Testis (tissue), 5 donors: ENCODE data around the gene PET100. TPM values are rescaled to one million over a fixed set of nuclear protein-coding genes. Genes with fewer than 3 reads are reported as not detected.

Source experiments
- DNase-seq: peaks from one replicate; pipeline ENCODE4 v3.0.0-alpha.2; 2019
- H3K27ac ChIP-seq, 2 donors: fragments of 200-600 bp; sonication (generic); one replicate each; pipeline ENCODE4 v1.5.1; 2019
- H3K27me3 ChIP-seq: fragments of 200-600 bp; sonication (generic); one replicate; pipeline ENCODE4 v1.5.1; 2019
- H3K36me3 ChIP-seq: fragments of 200-600 bp; sonication (generic); one replicate; pipeline ENCODE4 v1.5.1; 2017; ENCODE audit warnings: low read depth; ENCODE audit errors: missing control alignments
- H3K4me1 ChIP-seq: fragments of 200-600 bp; sonication (generic); one replicate; pipeline ENCODE4 v1.5.1; 2019
- H3K4me3 ChIP-seq, 2 donors: fragments of 200-600 bp; sonication (generic); one replicate each; pipeline ENCODE4 v1.5.1; 2017 to 2019
- H3K9me3 ChIP-seq: fragments of 200-600 bp; sonication (generic); one replicate; pipeline ENCODE4 v1.5.1; 2017
- CTCF ChIP-seq, 3 experiments: fragments of 450-650 bp in 2 of 3; fragments of 200-600 bp in 1 of 3; sonication (generic) in 1 of 3; IDR thresholded peaks; one replicate each; pipeline ENCODE4 v1.5.1; 2016 to 2019; ENCODE audit warnings: antibody characterized with exemption in 3 of 3, mild to moderate bottlenecking in 2 of 3, moderate library complexity in 1 of 3
- POLR2A ChIP-seq: fragments of 450-650 bp; IDR thresholded peaks from one replicate; pipeline ENCODE4 v1.6.1; 2017; ENCODE audit warnings: antibody characterized with exemption, mild to moderate bottlenecking, moderate library complexity
- WGBS, 2 donors: methylation state at CpG; one replicate each; pipeline ENCODE4 v1.1.5; 2018; 5-methylcytosine and 5-hydroxymethylcytosine counted together
- intact Hi-C: fragments of 100-400 bp; cut with DNase I; formaldehyde crosslinking; loops from one replicate; pipeline ENCODE4 v1.15.1; 2023; ENCODE audit warnings: low total_unique reads
- long read RNA-seq, 2 donors: transcript quantifications; one replicate each; lab custom pipeline, GENCODE V29; 2026
- polyA plus RNA-seq: library from polyadenylated mRNA; stranded (reverse); fragments of 350-450 nt; fragmentation: Illumina TruSeq; extraction: RNeasy Lipid Tissue Mini Kit (QIAGEN cat#74804); gene quantifications from one replicate; pipeline ENCODE4 v1.2.3, GENCODE V29; 2014; ENCODE audit warnings: low read depth, low replicate concordance; ENCODE audit not compliant: insufficient read depth
- total RNA-seq, 2 donors: library from RNA; depleted of rRNA; stranded (reverse); fragments of >200 nt; gene quantifications; one replicate each; pipeline ENCODE4 v1.2.3, GENCODE V29; 2016

The PET100 gene
- 10 to 100 TPM; 25.3 to 26.9 TPM for total RNA-seq
- polyA plus RNA-seq: 64.0 TPM
- long read RNA-seq, donor 1, transcript PET100-202 (4 exons, 719 nt): major isoform, 30 of 52 reads
- long read RNA-seq, donor 1, partial matches to known transcripts: 0 of 52 reads
- long read RNA-seq, donor 1, other reads (novel, unspliced or antisense): 19 of 52 reads
- long read RNA-seq, donor 2, transcript PET100-202 (4 exons, 719 nt): major isoform, 24 of 36 reads
- long read RNA-seq, donor 2, partial matches to known transcripts: 0 of 36 reads
- long read RNA-seq, donor 2, other reads (novel, unspliced or antisense): 8 of 36 reads

- no peaks in the 10 kb centered on the region for H3K36me3 ChIP-seq
Measured at GRCh38 chr19:7629347-7630054, at the start of gene PET100, which contains the start of gene XAB2. Gene PET100 (plus strand): TSS chr19:7629793. CDS start chr19:7629834, 41 bp downstream. Gene XAB2 (minus strand): TSS chr19:7629545. CDS start chr19:7629527, 18 bp downstream.

GRCh38 chr19:7582446-7582845, 47.1 kb upstream of the PET100 start:
- Histone ChIP-seq H3K27ac (no peak overlapping the region), H3K4me3 (no peak overlapping the region), H3K27me3 (no peaks in the 10 kb centered on the region), H3K36me3 (no peaks in the 10 kb centered on the region), H3K9me3 (no peaks in the 10 kb centered on the region), H3K4me1 (peaks cover 12% of the 10 kb centered on the region)
- WGBS, 2 donors: 66 to 74% methylated on average over 11 of the region's 11 CpGs
- intact Hi-C loops: no loop called here
- no peak for DNase-seq
- TF ChIP-seq POLR2A (no peak), CTCF (IDR thresholded peaks at IDR 0.05) (no peak)

More at GRCh38 chr19:7629347-7630054, at the start of gene PET100, which contains the start of gene XAB2:
- 0% methylated on average over 33 to 40 of the region's 40 CpGs for WGBS, 2 donors
- Histone ChIP-seq H3K4me3 (peak within 1 kb of the TSS; percentile 75 to 85), H3K27me3 (no peaks in the 10 kb centered on the region), H3K9me3 (no peaks in the 10 kb centered on the region), H3K4me1 (peaks cover 20% of the 10 kb centered on the region), H3K27ac (peak within 1 kb of the TSS; percentile 69 to 77)
- TF ChIP-seq POLR2A: no peak
- TF ChIP-seq CTCF (IDR thresholded peaks at IDR 0.05): no peak
- peak; percentile 99 for DNase-seq
- intact Hi-C loops: no loop called here

- no peak overlapping the region for H3K27ac ChIP-seq
- intact Hi-C loops: no loop called here
- no peak for TF ChIP-seq POLR2A
- no peak for DNase-seq
- WGBS, 2 donors: 89 to 92% methylated on average over 6 to 7 of the region's 7 CpGs
- H3K4me3 ChIP-seq: no peak overlapping the region
- H3K27me3 ChIP-seq: no peaks in the 10 kb centered on the region
- H3K9me3 ChIP-seq: no peaks in the 10 kb centered on the region
- H3K36me3 ChIP-seq: no peaks in the 10 kb centered on the region
- H3K4me1 ChIP-seq: no peaks in the 10 kb centered on the region
Measured at GRCh38 chr19:7589822-7590221, 39.8 kb upstream of the PET100 start.

- H3K9me3 ChIP-seq: no peaks in the 10 kb centered on the region
- TF ChIP-seq CTCF (IDR thresholded peaks at IDR 0.05) (no peak), POLR2A (no peak)
- no peaks in the 10 kb centered on the region for H3K4me1 ChIP-seq
- WGBS, 2 donors: 59% methylated on average over 8 of the region's 8 CpGs; no CpG with 5 or more reads in 1 of the 2 donors
- intact Hi-C loops: no loop called here
- no peak for DNase-seq
- no peaks in the 10 kb centered on the region for H3K36me3 ChIP-seq
- no peak overlapping the region for H3K4me3 ChIP-seq
- H3K27me3 ChIP-seq: no peaks in the 10 kb centered on the region
- no peak overlapping the region for H3K27ac ChIP-seq
Measured at GRCh38 chr19:7590256-7590655, 39.3 kb upstream of the PET100 start.

GRCh38 chr19:7595466-7596133, 34.0 kb upstream of the PET100 start, which contains the start of gene CAMSAP3:
Gene CAMSAP3 (plus strand): TSS chr19:7595863. CDS start chr19:7596003, 140 bp downstream.
- H3K27me3 ChIP-seq: no peaks in the 10 kb centered on the region
- H3K36me3 ChIP-seq: no peaks in the 10 kb centered on the region
- TF ChIP-seq CTCF (IDR thresholded peaks at IDR 0.05) (no peak), POLR2A (no peak)
- DNase-seq: no peak
- H3K27ac ChIP-seq: peak within 1 kb of the TSS; percentile 23 to 68
- H3K4me3 ChIP-seq: peak within 1 kb of the TSS; percentile 45 to 64
- no peaks in the 10 kb centered on the region for H3K9me3 ChIP-seq
- WGBS, 2 donors: 0 to 1% methylated on average over 4 to 30 of the region's 78 CpGs
- H3K4me1 ChIP-seq: peaks cover 3% of the 10 kb centered on the region
- intact Hi-C loops: no loop called here
